GM10847 (cell line): ENCODE results near the gene ARL8A.

Experiments used
- POLR2A ChIP-seq: IDR thresholded peaks from 2 replicates; pipeline ENCODE4 v1.6.1; 2011; ENCODE audit not compliant: insufficient read length; ENCODE audit errors: extremely low read depth

ARL8A gene

GRCh38 chr1:202179828-202180750 is 35.6 kb upstream of the ARL8A start:
- no peak for TF ChIP-seq POLR2A

- TF ChIP-seq POLR2A, result no peak
These were observed 32.7 kb upstream of the ARL8A start for GRCh38 chr1:202176949-202177927.

- no peak for TF ChIP-seq POLR2A
These were observed 29.5 kb upstream of the ARL8A start for GRCh38 chr1:202173993-202174392.

- TF ChIP-seq POLR2A, result no peak
These were observed 27.4 kb upstream of the ARL8A start for GRCh38 chr1:202172015-202172355.

GRCh38 chr1:202171292-202172014 is 26.9 kb upstream of the ARL8A start:
- TF ChIP-seq POLR2A, result no peak

GRCh38 chr1:202170726-202171125 is 26.2 kb upstream of the ARL8A start:
- TF ChIP-seq POLR2A, result no peak

- TF ChIP-seq POLR2A, result no peak
These were observed 24.3 kb upstream of the ARL8A start for GRCh38 chr1:202168861-202169260.

GRCh38 chr1:202167708-202168415 is 23.3 kb upstream of the ARL8A start:
- TF ChIP-seq POLR2A, result no peak

- no peak for TF ChIP-seq POLR2A
These were observed 21.7 kb upstream of the ARL8A start for GRCh38 chr1:202165942-202166843.

- no peak for TF ChIP-seq POLR2A
These were observed 20.9 kb upstream of the ARL8A start for GRCh38 chr1:202165267-202165941.

- no peak for TF ChIP-seq POLR2A
These were observed 19.9 kb upstream of the ARL8A start for GRCh38 chr1:202164271-202165037.
